HG03354 (cell line): Measurements from ENCODE around the gene JMJD1C.
"Not testable (repeated sequence)": the region's sequence is repeated elsewhere in the genome, so short reads cannot be mapped to it uniquely, and the experiment has no call there.

Source experiments
- ATAC-seq: cut with Tn5 transposase; IDR thresholded peaks from one replicate; pipeline ENCODE4 v1.9.1; 2021; ENCODE audit warnings: mild to moderate bottlenecking; ENCODE audit not compliant: unreplicated experiment, poor library complexity, severe bottlenecking

The JMJD1C gene

DNA sequence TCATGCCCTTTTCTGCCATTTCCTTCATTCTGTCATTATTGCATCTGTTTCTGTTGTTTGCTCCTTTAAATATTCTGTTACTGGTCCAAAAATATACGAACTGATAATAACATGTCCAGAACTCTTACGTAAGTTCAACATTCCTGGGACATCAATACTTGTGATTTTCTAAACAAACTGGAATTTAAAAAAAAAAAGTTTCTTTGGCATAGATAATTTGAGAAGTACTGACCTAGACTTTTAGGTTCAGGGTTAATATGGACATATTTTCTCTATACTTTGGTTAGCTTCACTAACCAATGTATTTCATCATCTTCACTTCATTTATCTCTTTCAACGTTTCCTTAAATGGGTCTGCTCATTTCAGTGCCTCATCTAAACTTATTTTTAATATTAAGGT lies 147.3 kb downstream of the JMJD1C start:
- ATAC-seq, result no peak

GRCh38 chr10:63314020-63314419 lies 151.8 kb downstream of the JMJD1C start:
- no peak for ATAC-seq

DNA sequence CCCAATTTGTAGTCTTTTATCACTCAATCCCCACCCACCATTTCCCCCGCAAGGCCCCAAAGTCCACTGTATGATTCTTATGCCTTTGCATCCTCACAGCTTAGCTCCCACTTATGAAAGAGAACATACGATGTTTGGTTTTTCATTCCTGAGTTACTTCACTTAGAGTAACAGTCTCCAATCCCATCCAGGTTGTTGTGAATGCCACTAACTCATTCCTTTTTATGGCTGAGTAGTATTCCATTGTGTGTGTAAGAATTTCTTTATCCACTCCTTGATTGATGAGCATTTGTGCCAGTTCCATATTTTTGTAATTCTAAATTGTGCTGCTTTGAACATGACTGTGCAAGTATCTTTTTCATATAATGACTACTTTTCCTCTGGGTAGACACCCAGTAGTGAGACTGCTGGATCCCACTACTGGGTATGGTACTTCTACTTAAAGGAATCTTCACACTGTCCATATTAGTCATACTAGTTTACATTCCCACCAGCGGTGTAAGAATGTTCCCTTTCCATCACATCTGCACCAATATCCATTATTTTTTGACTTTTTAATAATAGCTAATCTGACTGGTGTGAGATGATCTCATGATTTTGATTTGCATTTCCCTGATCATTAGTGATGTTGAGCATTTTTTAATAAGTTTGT lies 152.6 kb downstream of the JMJD1C start:
- no peak for ATAC-seq

GRCh38 chr10:63308628-63309027 lies 157.1 kb downstream of the JMJD1C start:
- no peak for ATAC-seq

DNA sequence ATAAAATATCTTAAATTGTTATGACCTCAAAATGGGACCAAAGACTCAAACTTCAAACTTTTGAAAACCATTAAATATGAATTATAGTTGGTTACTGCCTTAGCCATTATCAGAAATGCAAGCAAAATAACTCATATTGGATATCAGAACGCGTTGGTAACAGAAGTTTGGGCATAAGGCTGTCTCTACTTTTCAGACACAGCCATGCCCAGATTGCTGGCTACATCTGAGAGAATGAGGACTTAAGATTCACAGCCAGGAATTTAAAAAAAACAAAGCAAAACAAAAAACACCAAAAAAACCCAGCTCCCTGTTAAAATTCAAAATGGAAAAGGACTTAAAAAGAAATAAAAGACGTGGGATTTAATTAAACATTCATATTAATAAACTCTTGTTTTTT lies 161.6 kb downstream of the JMJD1C start:
- no peak for ATAC-seq

DNA sequence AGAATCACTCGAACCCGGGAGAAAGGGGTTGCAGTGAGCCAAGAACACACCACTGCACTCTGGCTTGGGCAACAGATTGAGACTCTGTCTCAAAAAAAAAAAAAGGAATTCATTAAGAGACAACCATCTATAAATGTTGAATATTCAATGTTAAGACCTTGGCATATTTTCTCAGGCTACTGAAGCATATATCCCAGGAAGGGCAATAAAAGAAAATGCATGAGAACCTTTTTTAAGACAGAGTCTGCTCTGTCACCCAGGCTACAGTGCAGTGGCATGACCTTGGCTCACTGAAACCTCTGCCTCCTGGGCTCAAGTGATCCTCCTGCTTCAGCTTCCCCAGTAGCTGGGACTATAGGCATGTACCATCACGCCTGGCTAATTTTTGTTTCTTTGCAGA lies 165.0 kb downstream of the JMJD1C start:
- ATAC-seq, result no peak

GRCh38 chr10:63297941-63298340 lies 167.8 kb downstream of the JMJD1C start:
- no peak for ATAC-seq

- no peak for ATAC-seq
Measured at GRCh38 chr10:63294781-63295180, 171.0 kb downstream of the JMJD1C start.

DNA sequence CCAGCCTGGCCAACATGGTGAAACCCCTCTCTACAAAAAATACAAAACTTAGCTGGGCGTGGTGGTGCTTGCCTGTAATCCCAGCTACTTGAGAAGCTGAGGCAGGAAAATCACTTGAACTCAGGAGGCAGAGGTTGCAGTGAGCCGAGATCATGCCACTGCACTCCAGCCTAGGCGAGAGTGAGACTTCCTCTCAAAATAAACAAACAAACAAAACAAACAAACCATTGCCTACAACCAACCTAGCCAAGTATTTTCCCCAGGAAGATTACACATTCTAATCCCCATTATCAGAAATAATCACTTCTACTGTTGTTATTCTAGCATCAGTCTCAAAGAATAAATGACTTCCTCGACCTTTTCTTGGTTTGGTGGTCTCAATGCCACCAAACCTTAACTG lies 172.9 kb downstream of the JMJD1C start:
- ATAC-seq, result not testable (repeated sequence)

GRCh38 chr10:63288170-63288569 lies 177.6 kb downstream of the JMJD1C start:
- no peak for ATAC-seq

DNA sequence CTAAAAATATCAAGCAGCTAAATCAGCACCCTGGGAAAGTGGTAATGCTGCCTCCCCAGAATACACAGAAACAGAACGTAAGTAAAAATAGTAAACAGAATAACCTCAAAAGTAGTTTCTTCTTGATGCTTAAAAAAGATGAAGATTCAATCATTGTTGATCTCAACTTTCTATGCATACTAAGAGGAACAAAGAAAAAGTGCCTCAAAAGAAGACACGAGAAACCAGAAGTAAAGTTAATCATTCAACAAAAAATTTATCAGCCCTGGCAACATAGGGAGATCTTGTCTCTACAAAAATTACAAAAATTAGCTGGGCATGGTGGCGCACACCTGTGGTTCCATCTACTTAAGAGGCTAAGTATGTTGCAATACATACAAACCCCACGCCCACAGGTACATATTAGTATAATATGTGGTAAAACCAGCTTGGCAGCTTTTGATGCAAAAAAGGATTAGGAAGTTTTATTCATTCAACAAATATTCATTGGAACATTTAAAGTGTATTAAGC lies 179.0 kb downstream of the JMJD1C start:
- peak; percentile 93 for ATAC-seq

DNA sequence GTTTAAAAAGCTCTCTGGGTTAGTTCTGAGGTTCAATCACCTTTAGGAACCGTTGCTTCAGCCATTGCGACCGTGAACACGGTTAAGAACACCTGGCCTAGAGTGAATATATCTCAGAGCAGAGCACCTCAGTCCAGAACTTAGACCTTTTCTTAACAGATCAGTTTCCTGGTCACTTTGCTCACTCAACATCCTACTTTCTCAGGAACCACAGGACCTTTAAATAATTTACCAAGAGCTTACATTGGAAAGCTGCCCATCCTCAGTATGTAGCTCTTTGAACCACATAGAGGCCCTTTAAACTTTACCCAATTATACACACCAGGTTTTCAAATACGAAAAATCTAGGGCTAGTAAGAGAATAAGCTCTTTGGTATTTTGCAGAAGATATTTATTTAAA lies 179.4 kb downstream of the JMJD1C start:
- ATAC-seq, result peak; percentile 50

DNA sequence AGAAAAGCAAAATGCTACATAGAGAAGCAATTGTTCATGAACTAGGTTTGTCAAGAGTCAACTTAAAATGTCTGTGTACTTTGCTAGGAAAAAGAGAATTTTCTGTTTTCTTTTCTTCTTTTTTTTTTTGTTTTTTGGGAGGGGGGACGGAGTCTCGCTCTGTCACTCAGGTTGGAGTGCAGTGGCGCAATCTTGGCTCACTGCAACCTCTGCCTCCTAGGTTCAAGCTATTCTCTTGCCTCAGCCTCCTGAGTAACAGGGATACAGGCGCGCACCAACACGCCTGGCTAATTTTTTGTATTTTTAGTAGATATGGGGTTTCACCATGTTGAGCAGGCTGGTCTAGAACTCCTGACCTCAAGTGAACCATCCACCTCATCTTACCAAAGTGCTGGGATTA lies 181.9 kb downstream of the JMJD1C start:
- ATAC-seq, result not testable (repeated sequence)

GRCh38 chr10:63283093-63283492 lies 182.7 kb downstream of the JMJD1C start:
- ATAC-seq, result no peak

- no peak for ATAC-seq
Measured at GRCh38 chr10:63281967-63282366, 183.8 kb downstream of the JMJD1C start.

DNA sequence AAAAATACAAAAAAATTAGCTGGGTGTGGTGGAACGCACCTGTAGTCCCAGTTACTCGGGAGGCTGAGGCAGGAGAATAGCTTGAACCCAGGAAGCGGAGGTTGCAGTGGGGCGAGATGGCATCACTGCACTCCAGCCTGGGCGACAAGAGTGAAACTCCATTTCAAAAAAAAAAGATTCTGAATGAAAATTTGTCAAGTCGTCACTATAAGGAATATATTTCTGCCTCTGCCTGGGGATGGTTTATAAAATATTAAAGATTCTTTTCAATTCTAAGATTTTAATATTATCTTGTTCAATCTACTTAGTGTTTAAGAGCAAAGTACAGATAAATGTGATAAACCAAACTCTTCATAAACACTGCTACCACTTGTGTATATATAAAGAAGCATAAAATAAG lies 185.4 kb downstream of the JMJD1C start:
- ATAC-seq, result no peak

DNA sequence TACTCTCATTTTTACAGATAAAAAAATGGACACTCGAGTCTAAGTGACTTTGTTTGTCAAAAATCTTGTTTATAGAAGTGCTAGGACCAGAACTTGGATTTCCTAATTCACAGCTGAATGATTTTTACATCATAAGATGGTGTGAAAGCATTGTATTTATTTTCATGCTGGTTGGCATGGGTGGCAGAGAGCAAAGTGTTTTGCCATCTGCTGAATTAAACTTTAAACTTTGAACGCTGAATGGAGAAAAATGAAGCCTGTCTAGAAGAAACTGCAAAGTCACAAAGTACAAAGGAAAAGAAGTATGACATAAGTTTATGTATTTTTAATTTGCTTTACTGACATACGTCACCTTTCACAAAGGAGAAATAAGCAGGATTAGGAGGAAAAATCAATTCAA lies 190.7 kb downstream of the JMJD1C start:
- no peak for ATAC-seq

- ATAC-seq, result peak; percentile 28
Measured at GRCh38 chr10:63273577-63273976, 192.2 kb downstream of the JMJD1C start.

GRCh38 chr10:63268798-63269503 lies 196.8 kb downstream of the JMJD1C start:
- peak; percentile 96 for ATAC-seq

GRCh38 chr10:63268149-63268797 lies 197.5 kb downstream of the JMJD1C start:
- ATAC-seq, result no peak
